IPS-20b (cell line): ENCODE measurements around the gene RNF13.

Experiments used
- H3K27ac ChIP-seq: one replicate; pipeline ENCODE4 v1.5.1; 2013; ENCODE audit warnings: low read length
- H3K27me3 ChIP-seq: 2 replicates; pipeline ENCODE4 v1.6.1; 2013; ENCODE audit warnings: mild to moderate bottlenecking, low read length, inconsistent platforms; ENCODE audit not compliant: insufficient read depth
- H3K36me3 ChIP-seq: 2 replicates; pipeline ENCODE4 v1.6.1; 2013; ENCODE audit warnings: low read depth, mild to moderate bottlenecking, inconsistent platforms, low read length, moderate library complexity; ENCODE audit not compliant: insufficient read depth
- H3K4me1 ChIP-seq: 2 replicates; pipeline ENCODE4 v1.6.1; 2013; ENCODE audit warnings: mild to moderate bottlenecking, control low read depth, inconsistent platforms, low read length, moderate library complexity; ENCODE audit not compliant: insufficient read depth
- H3K4me3 ChIP-seq: 2 replicates; pipeline ENCODE4 v1.5.1; 2013; ENCODE audit warnings: mild to moderate bottlenecking, low read length, inconsistent platforms
- H3K9ac ChIP-seq: 2 replicates; pipeline ENCODE4 v1.6.1; 2013; ENCODE audit warnings: low read depth, mild to moderate bottlenecking, inconsistent platforms, low read length, moderate library complexity
- H3K9me3 ChIP-seq: 2 replicates; pipeline ENCODE4 v1.6.1; 2013; ENCODE audit warnings: mild to moderate bottlenecking, low read depth, low read length, inconsistent platforms; ENCODE audit not compliant: insufficient read depth

Gene RNF13

GRCh38 chr3:149902498-149903139 lies 89.6 kb downstream of the RNF13 start:
- no peak overlapping the region for H3K4me3 ChIP-seq
- no peaks in the 10 kb centered on the region for H3K4me1 ChIP-seq
- H3K27ac ChIP-seq = no peak overlapping the region
- H3K27me3 ChIP-seq = no peaks in the 10 kb centered on the region
- no peak overlapping the region for H3K9ac ChIP-seq
- H3K9me3 ChIP-seq = no peaks in the 10 kb centered on the region
- no peaks in the 10 kb centered on the region for H3K36me3 ChIP-seq

- Histone ChIP-seq H3K4me1 (no peaks in the 10 kb centered on the region), H3K9me3 (no peaks in the 10 kb centered on the region), H3K27ac (no peak overlapping the region), H3K9ac (no peak overlapping the region), H3K4me3 (no peak overlapping the region), H3K36me3 (no peaks in the 10 kb centered on the region), H3K27me3 (no peaks in the 10 kb centered on the region)
Observed at GRCh38 chr3:149906036-149906435, 93.0 kb downstream of the RNF13 start.

GRCh38 chr3:149908424-149908957 lies 95.5 kb downstream of the RNF13 start:
- Histone ChIP-seq H3K4me3 (no peak overlapping the region), H3K9me3 (no peaks in the 10 kb centered on the region), H3K4me1 (no peaks in the 10 kb centered on the region), H3K9ac (no peak overlapping the region), H3K27me3 (no peaks in the 10 kb centered on the region), H3K36me3 (no peaks in the 10 kb centered on the region; the same call in 1 of the 2 replicates), H3K27ac (no peak overlapping the region)

- H3K4me3 ChIP-seq = no peak overlapping the region
Observed at GRCh38 chr3:149909923-149910322, 96.9 kb downstream of the RNF13 start.

GRCh38 chr3:149917124-149917667 lies 104.2 kb downstream of the RNF13 start:
- Histone ChIP-seq H3K4me1 (no peaks in the 10 kb centered on the region), H3K4me3 (no peak overlapping the region), H3K36me3 (peaks cover 2% of the 10 kb centered on the region), H3K27ac (no peak overlapping the region), H3K9me3 (no peaks in the 10 kb centered on the region), H3K9ac (no peak overlapping the region), H3K27me3 (no peaks in the 10 kb centered on the region)

More at GRCh38 chr3:149909923-149910322, 96.9 kb downstream of the RNF13 start:
- Histone ChIP-seq H3K4me1 (no peaks in the 10 kb centered on the region), H3K27me3 (no peaks in the 10 kb centered on the region), H3K36me3 (no peaks in the 10 kb centered on the region; the same call in 1 of the 2 replicates), H3K9me3 (no peaks in the 10 kb centered on the region), H3K27ac (no peak overlapping the region), H3K9ac (no peak overlapping the region)

GRCh38 chr3:149919509-149919908 lies 106.5 kb downstream of the RNF13 start:
- Histone ChIP-seq H3K9ac (no peak overlapping the region), H3K27ac (no peak overlapping the region), H3K9me3 (no peaks in the 10 kb centered on the region), H3K4me1 (no peaks in the 10 kb centered on the region), H3K27me3 (no peaks in the 10 kb centered on the region), H3K4me3 (no peak overlapping the region), H3K36me3 (peaks cover 5% of the 10 kb centered on the region)

GRCh38 chr3:149920119-149920518 lies 107.1 kb downstream of the RNF13 start:
- peaks cover 5% of the 10 kb centered on the region for H3K36me3 ChIP-seq
- H3K4me1 ChIP-seq = no peaks in the 10 kb centered on the region

GRCh38 chr3:149933008-149933407 lies 120.0 kb downstream of the RNF13 start:
- H3K27me3 ChIP-seq = no peaks in the 10 kb centered on the region
- H3K27ac ChIP-seq = no peak overlapping the region
- peaks cover 5% of the 10 kb centered on the region; the same call in 1 of the 2 replicates for H3K36me3 ChIP-seq
- no peaks in the 10 kb centered on the region for H3K4me1 ChIP-seq
- H3K4me3 ChIP-seq = no peak overlapping the region
- H3K9me3 ChIP-seq = peaks cover 18% of the 10 kb centered on the region
- no peak overlapping the region for H3K9ac ChIP-seq

More at GRCh38 chr3:149920119-149920518, 107.1 kb downstream of the RNF13 start:
- Histone ChIP-seq H3K4me3 (no peak overlapping the region), H3K9me3 (no peaks in the 10 kb centered on the region), H3K27ac (no peak overlapping the region), H3K9ac (no peak overlapping the region), H3K27me3 (no peaks in the 10 kb centered on the region)

- Histone ChIP-seq H3K4me1 (no peaks in the 10 kb centered on the region), H3K4me3 (no peak overlapping the region), H3K9me3 (peaks cover 18% of the 10 kb centered on the region), H3K36me3 (no peaks in the 10 kb centered on the region; the same call in 1 of the 2 replicates), H3K27ac (no peak overlapping the region), H3K27me3 (no peaks in the 10 kb centered on the region), H3K9ac (no peak overlapping the region)
Observed at GRCh38 chr3:149933858-149934257, 120.8 kb downstream of the RNF13 start.

- H3K4me3 ChIP-seq = no peak overlapping the region
- H3K9ac ChIP-seq = no peak overlapping the region
- no peaks in the 10 kb centered on the region; the same call in 1 of the 2 replicates for H3K36me3 ChIP-seq
- no peaks in the 10 kb centered on the region for H3K27me3 ChIP-seq
- no peaks in the 10 kb centered on the region for H3K4me1 ChIP-seq
- no peak overlapping the region for H3K27ac ChIP-seq
- H3K9me3 ChIP-seq = peaks cover 18% of the 10 kb centered on the region
Observed at GRCh38 chr3:149934524-149934923, 121.5 kb downstream of the RNF13 start.

GRCh38 chr3:149936812-149937230 lies 123.8 kb downstream of the RNF13 start:
- H3K27me3 ChIP-seq = no peaks in the 10 kb centered on the region
- H3K36me3 ChIP-seq = peaks cover 3% of the 10 kb centered on the region; the same call in 1 of the 2 replicates

More at GRCh38 chr3:149936812-149937230, 123.8 kb downstream of the RNF13 start:
- Histone ChIP-seq H3K4me1 (no peaks in the 10 kb centered on the region), H3K27ac (no peak overlapping the region), H3K4me3 (no peak overlapping the region), H3K9me3 (peaks cover 18% of the 10 kb centered on the region), H3K9ac (no peak overlapping the region)
